Liver (tissue), 3 donors: Measurements from ENCODE around the gene SLC2A5.

Experiments used
- CTCF ChIP-seq: fragments of 150-350 bp; IDR thresholded peaks from 2 replicates; pipeline ENCODE4 v1.5.1; 2017; ENCODE audit warnings: improper control_type of control experiment, low read depth, low read length; ENCODE audit not compliant: missing input control
- GABPA ChIP-seq, 2 donors: IDR thresholded peaks in 1 of 2; conservative IDR thresholded peaks in 1 of 2; 2 replicates each; pipeline ENCODE4 v1.6.1; 2016; ENCODE audit warnings: antibody characterized with exemption in 2 of 2, mild to moderate bottlenecking in 1 of 2, moderate library complexity in 1 of 2
- JUND ChIP-seq, 2 donors: IDR thresholded peaks; 2 replicates each; pipeline ENCODE4 v1.6.1; 2016; ENCODE audit warnings: antibody characterized with exemption in 2 of 2
- MAX ChIP-seq: IDR thresholded peaks from 2 replicates; pipeline ENCODE4 v1.6.1; 2016; ENCODE audit warnings: antibody characterized with exemption
- RAD21 ChIP-seq, 2 donors: IDR thresholded peaks; 2 replicates each; pipeline ENCODE4 v1.6.1; 2016; ENCODE audit warnings: antibody characterized with exemption in 2 of 2, mild to moderate bottlenecking in 2 of 2
- REST ChIP-seq: IDR thresholded peaks from 2 replicates; pipeline ENCODE4 v1.6.1; 2016; ENCODE audit warnings: antibody characterized with exemption, mild to moderate bottlenecking
- RXRA ChIP-seq, 2 donors: IDR thresholded peaks; 2 replicates each; pipeline ENCODE4 v1.6.1; 2017 to 2018; ENCODE audit warnings: antibody characterized with exemption in 2 of 2, mild to moderate bottlenecking in 1 of 2
- YY1 ChIP-seq: IDR thresholded peaks from 2 replicates; pipeline ENCODE4 v1.6.1; 2016; ENCODE audit warnings: antibody characterized with exemption, mild to moderate bottlenecking
- donor health status: healthy.
- donor health status: healthy.

- no peak for TF ChIP-seq CTCF
- TF ChIP-seq MAX, result no peak
- no peak for TF ChIP-seq YY1
- no peak for TF ChIP-seq RXRA (IDR thresholded peaks at IDR 0.05)
- TF ChIP-seq RAD21 (IDR thresholded peaks at IDR 0.05), result no peak
- no peak for TF ChIP-seq REST
- TF ChIP-seq GABPA (IDR thresholded peaks at IDR 0.05 in 1 of 2, conservative IDR thresholded peaks at IDR 0.05 in 1 of 2), result no peak
- TF ChIP-seq JUND (IDR thresholded peaks at IDR 0.05), result no peak
These were observed 11.6 kb downstream of the SLC2A5 start for GRCh38 chr1:9057851-9058250.
